ENCODE results near the gene TBX4. TPM values are rescaled to one million over a fixed set of nuclear protein-coding genes. Genes with fewer than 3 reads are reported as not detected.
A peak's percentile ranks its signal among the peaks of the same experiment; 100 is the strongest.

The TBX4 gene
- total and polyA plus RNA-seq, 9 of the 15 experiments (the other 6 are each of a cell fraction or from before 2014, with no cell fraction given), result not detected

DNA sequence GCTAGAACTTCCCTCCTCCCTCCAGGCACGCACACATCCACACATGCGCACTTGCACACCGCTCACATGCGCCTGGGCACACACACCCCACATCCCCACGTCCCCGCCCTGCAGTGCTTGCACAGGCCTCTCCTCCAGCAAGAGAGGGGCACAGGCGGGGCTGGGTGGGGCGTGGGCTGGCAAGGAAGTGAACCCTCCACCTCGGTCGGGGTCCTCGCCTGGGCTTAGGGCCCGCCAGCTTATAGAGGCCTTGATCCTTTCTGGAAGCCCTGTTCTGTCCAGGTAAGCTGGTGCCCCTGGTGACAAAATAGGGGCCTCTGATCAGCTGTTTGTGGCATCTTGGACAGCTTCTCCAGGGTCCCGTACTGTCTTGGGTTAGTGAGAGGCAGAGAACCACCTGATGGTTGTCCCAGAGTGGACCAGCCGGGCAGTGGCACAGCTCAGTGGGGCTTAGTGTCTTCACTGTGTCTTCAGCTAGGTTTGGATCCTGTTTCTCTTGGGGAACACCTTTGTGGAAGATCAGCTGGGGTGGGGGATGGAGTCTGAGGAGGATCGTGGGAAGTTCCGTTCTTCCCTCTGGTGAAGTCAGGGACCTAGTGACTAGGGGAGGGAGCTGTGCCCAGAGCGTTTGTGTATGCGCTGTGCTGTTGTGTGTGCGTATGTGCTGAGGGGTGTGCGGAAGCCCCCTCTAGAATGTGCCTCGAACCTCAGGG lies 12.1 kb downstream of the TBX4 start:
- no TSS peak for BruUV-seq (replicated peaks)
- 0 out of 2 replicates have a peak, but pooled peaks cover 8% of the 10 kb centered on the region for H4K20me1 ChIP-seq (replicated peaks; ENCODE audit: control insufficient read depth, insufficient read depth, low read length)
- no peak overlapping the region for H3K4me2 ChIP-seq (ENCODE audit: insufficient read depth, low read length)
- H3K27me3 ChIP-seq (ENCODE audit: control insufficient read depth in 2 of 2, insufficient read depth in 2 of 2, low read length in 2 of 2), result peaks cover 8 to 35% of the 10 kb centered on the region in 2 experiments; a peak in 4 of 5 replicates
- ATAC-seq (no peak), DNase-seq (ENCODE audit: extremely low read depth in 1 of 4, low spot score in 3 of 4) (no peak), FAIRE-seq (no peak)
- H3K4me3 ChIP-seq, result no peak overlapping the region
- H3K9me1 ChIP-seq (ENCODE audit: control insufficient read depth, insufficient read depth, low read length), result peaks cover 4% of the 10 kb centered on the region
- H2AFZ ChIP-seq (ENCODE audit: low read depth, low read length), result no peak overlapping the region
- intact Hi-C loops (cut with micrococcal nuclease) (no loop called here), in situ Hi-C loops (cut with MboI) (no loop called here)
- ChIA-PET POLR2A (no interaction called here), CTCF (ENCODE audit: low intra/inter-chr PET ratio) (no interaction called here)
- TF ChIP-seq, protein P1, sequence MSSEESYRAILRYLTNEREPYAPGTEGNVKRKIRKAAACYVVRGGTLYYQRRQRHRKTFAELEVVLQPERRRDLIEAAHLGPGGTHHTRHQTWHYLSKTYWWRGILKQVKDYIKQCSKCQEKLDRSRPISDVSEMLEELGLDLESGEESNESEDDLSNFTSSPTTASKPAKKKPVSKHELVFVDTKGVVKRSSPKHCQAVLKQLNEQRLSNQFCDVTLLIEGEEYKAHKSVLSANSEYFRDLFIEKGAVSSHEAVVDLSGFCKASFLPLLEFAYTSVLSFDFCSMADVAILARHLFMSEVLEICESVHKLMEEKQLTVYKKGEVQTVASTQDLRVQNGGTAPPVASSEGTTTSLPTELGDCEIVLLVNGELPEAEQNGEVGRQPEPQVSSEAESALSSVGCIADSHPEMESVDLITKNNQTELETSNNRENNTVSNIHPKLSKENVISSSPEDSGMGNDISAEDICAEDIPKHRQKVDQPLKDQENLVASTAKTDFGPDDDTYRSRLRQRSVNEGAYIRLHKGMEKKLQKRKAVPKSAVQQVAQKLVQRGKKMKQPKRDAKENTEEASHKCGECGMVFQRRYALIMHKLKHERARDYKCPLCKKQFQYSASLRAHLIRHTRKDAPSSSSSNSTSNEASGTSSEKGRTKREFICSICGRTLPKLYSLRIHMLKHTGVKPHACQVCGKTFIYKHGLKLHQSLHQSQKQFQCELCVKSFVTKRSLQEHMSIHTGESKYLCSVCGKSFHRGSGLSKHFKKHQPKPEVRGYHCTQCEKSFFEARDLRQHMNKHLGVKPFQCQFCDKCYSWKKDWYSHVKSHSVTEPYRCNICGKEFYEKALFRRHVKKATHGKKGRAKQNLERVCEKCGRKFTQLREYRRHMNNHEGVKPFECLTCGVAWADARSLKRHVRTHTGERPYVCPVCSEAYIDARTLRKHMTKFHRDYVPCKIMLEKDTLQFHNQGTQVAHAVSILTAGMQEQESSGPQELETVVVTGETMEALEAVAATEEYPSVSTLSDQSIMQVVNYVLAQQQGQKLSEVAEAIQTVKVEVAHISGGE (CRISPR knock-in tag; IDR thresholded peaks at IDR 0.05), result peak in 1 of 3 experiments; percentile 39; a peak in 2 of 6 replicates
- no peak for TF ChIP-seq CXXC5 (CRISPR knock-in tag; IDR thresholded peaks at IDR 0.05)
- H3K36me3 ChIP-seq (ENCODE audit: control insufficient read depth, insufficient read depth, low read length), result no peaks in the 10 kb centered on the region
- peaks cover 2 to 22% of the 10 kb centered on the region in 2 experiments; a peak in 3 of 5 replicates for H3K4me1 ChIP-seq (replicated peaks in 1 of 2; ENCODE audit: control insufficient read depth in 2 of 2, insufficient read depth in 2 of 2, low read length in 2 of 2)
- H3K9me3 ChIP-seq (replicated peaks; ENCODE audit: control insufficient read depth, insufficient read depth, low read depth, low read length), result no peaks in the 10 kb centered on the region
- no peak overlapping the region for H3K27ac ChIP-seq (ENCODE audit: extremely low read depth, low read depth, low read length)
- H3K9ac ChIP-seq (ENCODE audit: insufficient read depth in 1 of 2, low read depth in 2 of 2, low read length in 2 of 2), result no peak overlapping the region
- no peaks in the 10 kb centered on the region for H3K79me2 ChIP-seq (ENCODE audit: control insufficient read depth, insufficient read depth, low read length)
- 35% methylated on average over 14 of the region's 21 CpGs for WGBS (ENCODE audit: insufficient coverage, low coverage, missing lambda C conversion rate)

Data from K562 (cell line).